ENCODE measurements around the gene TTLL7. TPM values are rescaled to one million over a fixed set of nuclear protein-coding genes. Genes with fewer than 3 reads are reported as not detected.
A peak's percentile ranks its signal among the peaks of the same experiment; 100 is the strongest.

The TTLL7 gene
- total RNA-seq, 1 experiment from 2014 or later, result 2.0 TPM

DNA sequence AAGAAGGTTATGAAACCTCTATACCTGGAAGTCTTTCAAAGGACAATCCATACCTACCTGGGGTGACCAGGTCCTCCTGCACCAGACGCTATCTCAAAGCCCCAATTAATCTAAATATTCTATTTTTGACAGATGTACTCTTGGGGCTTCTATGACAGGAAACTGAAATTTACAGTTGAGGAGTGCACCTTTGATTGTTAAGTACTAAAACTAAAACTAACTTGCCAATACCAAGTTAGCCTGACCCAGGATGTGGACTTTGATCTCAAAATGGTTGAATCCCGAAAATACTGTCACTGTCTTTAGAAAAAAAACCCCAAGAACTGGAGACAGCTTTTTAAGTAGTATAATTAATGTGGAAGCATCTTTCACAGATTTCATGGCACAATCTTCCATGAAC is 162.4 kb downstream of the TTLL7 start:
- no peak for DNase-seq (ENCODE audit: unreplicated experiment)
- intact Hi-C loops (cut with micrococcal nuclease), result no loop called here
- Mint-ChIP-seq H3K4me1 (ENCODE audit: insufficient read depth, unreplicated experiment) (peaks cover 10% of the 10 kb centered on the region), H3K4me3 (ENCODE audit: unreplicated experiment) (no peak overlapping the region), H3K9me3 (ENCODE audit: unreplicated experiment) (peaks cover 7% of the 10 kb centered on the region), H3K36me3 (ENCODE audit: insufficient read depth, unreplicated experiment) (no peaks in the 10 kb centered on the region), H3K27ac (ENCODE audit: low read depth, unreplicated experiment) (no peak overlapping the region), H3K27me3 (ENCODE audit: insufficient read depth, unreplicated experiment) (no peaks in the 10 kb centered on the region)
- no TSS peak for BruUV-seq (replicated peaks)
- TF ChIP-seq, protein P1, sequence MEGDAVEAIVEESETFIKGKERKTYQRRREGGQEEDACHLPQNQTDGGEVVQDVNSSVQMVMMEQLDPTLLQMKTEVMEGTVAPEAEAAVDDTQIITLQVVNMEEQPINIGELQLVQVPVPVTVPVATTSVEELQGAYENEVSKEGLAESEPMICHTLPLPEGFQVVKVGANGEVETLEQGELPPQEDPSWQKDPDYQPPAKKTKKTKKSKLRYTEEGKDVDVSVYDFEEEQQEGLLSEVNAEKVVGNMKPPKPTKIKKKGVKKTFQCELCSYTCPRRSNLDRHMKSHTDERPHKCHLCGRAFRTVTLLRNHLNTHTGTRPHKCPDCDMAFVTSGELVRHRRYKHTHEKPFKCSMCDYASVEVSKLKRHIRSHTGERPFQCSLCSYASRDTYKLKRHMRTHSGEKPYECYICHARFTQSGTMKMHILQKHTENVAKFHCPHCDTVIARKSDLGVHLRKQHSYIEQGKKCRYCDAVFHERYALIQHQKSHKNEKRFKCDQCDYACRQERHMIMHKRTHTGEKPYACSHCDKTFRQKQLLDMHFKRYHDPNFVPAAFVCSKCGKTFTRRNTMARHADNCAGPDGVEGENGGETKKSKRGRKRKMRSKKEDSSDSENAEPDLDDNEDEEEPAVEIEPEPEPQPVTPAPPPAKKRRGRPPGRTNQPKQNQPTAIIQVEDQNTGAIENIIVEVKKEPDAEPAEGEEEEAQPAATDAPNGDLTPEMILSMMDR (IDR thresholded peaks at IDR 0.05; ENCODE audit: unreplicated experiment), result no peak
- POLR2A ChIA-PET, result no interaction called here
- CTCF ChIA-PET, result interaction anchor here (0.7 to 1.0 kb wide), 2 partner anchors 13 to 1469 kb away, joined by 3 read pairs; no protein-coding TSS in a partner anchor

DNA sequence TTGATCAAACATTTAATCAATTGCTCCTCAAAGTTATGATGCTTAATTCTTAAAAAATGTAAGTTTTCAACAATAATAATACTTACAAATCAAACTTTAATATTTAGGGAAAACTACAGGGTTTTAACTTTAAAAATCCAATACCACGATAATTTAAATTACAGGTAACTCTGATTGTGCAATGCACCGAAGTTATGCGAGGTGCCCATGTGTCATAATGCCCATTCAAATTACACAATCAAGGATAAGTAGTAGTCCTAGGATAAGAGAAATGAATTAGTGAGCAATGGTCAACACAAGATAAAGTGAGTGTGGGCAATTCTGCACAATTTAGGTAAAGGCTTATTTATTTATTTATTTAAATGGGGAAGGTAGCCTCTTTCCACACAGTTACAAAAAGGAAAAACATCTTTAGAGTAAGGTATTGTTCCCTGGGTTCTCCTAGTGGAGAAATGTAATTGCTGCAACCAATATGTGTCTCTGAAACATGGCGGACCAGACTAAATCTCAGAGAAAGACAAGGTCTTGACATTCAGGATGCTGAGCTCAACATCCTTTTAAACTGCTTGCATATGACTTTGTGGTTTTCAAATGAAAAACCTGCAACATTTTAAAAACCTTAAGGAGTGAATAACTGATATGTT is 164.2 kb downstream of the TTLL7 start:
- Mint-ChIP-seq H3K27ac (ENCODE audit: low read depth, unreplicated experiment) (no peak overlapping the region), H3K27me3 (ENCODE audit: insufficient read depth, unreplicated experiment) (no peaks in the 10 kb centered on the region), H3K4me1 (ENCODE audit: insufficient read depth, unreplicated experiment) (peaks cover 6% of the 10 kb centered on the region), H3K4me3 (ENCODE audit: unreplicated experiment) (no peak overlapping the region), H3K36me3 (ENCODE audit: insufficient read depth, unreplicated experiment) (no peaks in the 10 kb centered on the region), H3K9me3 (ENCODE audit: unreplicated experiment) (peaks cover 7% of the 10 kb centered on the region)
- CTCF ChIA-PET, result no interaction called here
- no TSS peak for BruUV-seq (replicated peaks)
- peak; percentile 45 for DNase-seq (ENCODE audit: unreplicated experiment)
- TF ChIP-seq, protein P1 (IDR thresholded peaks at IDR 0.05; ENCODE audit: unreplicated experiment), result no peak
- intact Hi-C loops (cut with micrococcal nuclease), result no loop called here
- POLR2A ChIA-PET, result interaction anchor here (0.8 kb wide), 1 partner anchor 112 kb away, joined by 4 read pairs; no protein-coding TSS in a partner anchor

DNA sequence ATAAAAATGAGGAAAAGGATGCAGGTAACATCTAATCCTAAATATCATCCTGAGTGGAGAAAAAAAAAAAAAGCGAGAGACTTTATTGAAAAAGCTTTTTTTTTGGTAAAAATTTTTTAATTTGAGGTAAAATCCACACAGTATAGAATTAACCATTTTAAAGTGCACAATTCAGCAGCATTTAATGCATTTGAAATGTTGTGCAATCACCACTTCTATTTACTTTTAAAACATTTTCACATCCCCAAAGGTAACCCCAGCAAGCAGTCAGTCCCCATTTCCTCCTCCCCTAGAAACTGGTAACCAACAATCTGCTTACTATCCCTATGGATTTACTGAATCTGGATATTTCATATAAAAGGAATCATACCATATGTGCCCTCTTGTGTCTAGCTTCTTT is 166.7 kb downstream of the TTLL7 start:
- Mint-ChIP-seq H3K9me3 (ENCODE audit: unreplicated experiment) (no peaks in the 10 kb centered on the region), H3K27me3 (ENCODE audit: insufficient read depth, unreplicated experiment) (no peaks in the 10 kb centered on the region), H3K4me3 (ENCODE audit: unreplicated experiment) (no peak overlapping the region), H3K4me1 (ENCODE audit: insufficient read depth, unreplicated experiment) (no peaks in the 10 kb centered on the region), H3K27ac (ENCODE audit: low read depth, unreplicated experiment) (no peak overlapping the region), H3K36me3 (ENCODE audit: insufficient read depth, unreplicated experiment) (no peaks in the 10 kb centered on the region)
- no peak for DNase-seq (ENCODE audit: unreplicated experiment)
- TF ChIP-seq, protein P1 (IDR thresholded peaks at IDR 0.05; ENCODE audit: unreplicated experiment), result no peak
- ChIA-PET POLR2A (interaction anchor here (0.7 kb wide), 1 partner anchor 33 kb away, joined by 3 read pairs; no protein-coding TSS in a partner anchor), CTCF (interaction anchor here (0.7 kb wide), 2 partner anchors 8 to 921 kb away, joined by 3 to 5 read pairs; no protein-coding TSS in a partner anchor)
- intact Hi-C loops (cut with micrococcal nuclease), result no loop called here
- no TSS peak for BruUV-seq (replicated peaks)

DNA sequence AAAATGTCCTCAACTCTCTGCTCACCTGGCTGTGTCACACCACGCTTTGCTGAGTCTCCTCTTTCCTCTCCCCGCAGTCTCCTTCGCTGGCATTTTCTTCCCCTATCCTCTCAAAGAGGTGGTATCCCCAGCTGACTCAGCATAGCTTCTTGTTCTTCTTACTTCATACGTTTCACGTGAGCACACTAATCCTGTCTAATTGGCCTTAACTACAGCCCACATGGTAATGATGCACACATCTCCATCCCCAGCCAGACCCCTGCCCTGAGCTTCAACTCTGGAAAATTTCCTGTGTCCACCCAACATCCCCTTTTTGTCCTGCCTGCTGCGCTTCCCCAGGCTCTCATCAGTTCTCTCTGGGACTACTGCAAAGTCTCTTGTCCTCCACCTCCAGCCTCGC is 169.8 kb downstream of the TTLL7 start:
- Mint-ChIP-seq H3K27ac (ENCODE audit: low read depth, unreplicated experiment) (no peak overlapping the region), H3K4me1 (ENCODE audit: insufficient read depth, unreplicated experiment) (no peaks in the 10 kb centered on the region), H3K4me3 (ENCODE audit: unreplicated experiment) (no peak overlapping the region), H3K27me3 (ENCODE audit: insufficient read depth, unreplicated experiment) (no peaks in the 10 kb centered on the region), H3K36me3 (ENCODE audit: insufficient read depth, unreplicated experiment) (no peaks in the 10 kb centered on the region), H3K9me3 (ENCODE audit: unreplicated experiment) (no peaks in the 10 kb centered on the region)
- DNase-seq (ENCODE audit: unreplicated experiment), result no peak
- intact Hi-C loops (cut with micrococcal nuclease), result no loop called here
- ChIA-PET POLR2A (no interaction called here), CTCF (no interaction called here)
- no TSS peak for BruUV-seq (replicated peaks)
- TF ChIP-seq, protein P1 (IDR thresholded peaks at IDR 0.05; ENCODE audit: unreplicated experiment), result no peak
